ENCODE results near the gene AP5Z1.

DNA sequence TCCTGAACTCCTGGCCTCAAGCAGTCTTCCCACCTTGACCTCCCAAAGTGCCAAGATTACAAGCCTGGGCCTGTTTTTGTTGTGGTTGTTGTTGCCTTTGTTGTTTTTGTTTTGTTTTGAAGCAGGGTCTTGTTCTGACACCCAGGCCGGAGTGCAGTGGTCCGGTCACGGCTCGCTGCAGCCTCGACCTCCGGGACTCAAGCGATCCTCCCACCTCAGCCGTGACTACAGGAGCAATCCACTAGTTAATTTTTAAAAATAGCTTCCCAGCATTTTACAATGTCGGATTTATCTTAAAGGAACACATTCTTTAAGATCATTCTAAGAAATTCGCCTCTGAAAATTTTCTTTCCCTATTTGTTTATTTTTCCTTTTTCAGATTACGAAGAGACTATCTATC lies 27.7 kb upstream of the AP5Z1 start:
- TF ChIP-seq, protein P1, sequence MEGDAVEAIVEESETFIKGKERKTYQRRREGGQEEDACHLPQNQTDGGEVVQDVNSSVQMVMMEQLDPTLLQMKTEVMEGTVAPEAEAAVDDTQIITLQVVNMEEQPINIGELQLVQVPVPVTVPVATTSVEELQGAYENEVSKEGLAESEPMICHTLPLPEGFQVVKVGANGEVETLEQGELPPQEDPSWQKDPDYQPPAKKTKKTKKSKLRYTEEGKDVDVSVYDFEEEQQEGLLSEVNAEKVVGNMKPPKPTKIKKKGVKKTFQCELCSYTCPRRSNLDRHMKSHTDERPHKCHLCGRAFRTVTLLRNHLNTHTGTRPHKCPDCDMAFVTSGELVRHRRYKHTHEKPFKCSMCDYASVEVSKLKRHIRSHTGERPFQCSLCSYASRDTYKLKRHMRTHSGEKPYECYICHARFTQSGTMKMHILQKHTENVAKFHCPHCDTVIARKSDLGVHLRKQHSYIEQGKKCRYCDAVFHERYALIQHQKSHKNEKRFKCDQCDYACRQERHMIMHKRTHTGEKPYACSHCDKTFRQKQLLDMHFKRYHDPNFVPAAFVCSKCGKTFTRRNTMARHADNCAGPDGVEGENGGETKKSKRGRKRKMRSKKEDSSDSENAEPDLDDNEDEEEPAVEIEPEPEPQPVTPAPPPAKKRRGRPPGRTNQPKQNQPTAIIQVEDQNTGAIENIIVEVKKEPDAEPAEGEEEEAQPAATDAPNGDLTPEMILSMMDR (conservative IDR thresholded peaks at IDR 0.05 in 1 of 2, IDR thresholded peaks at IDR 0.05 in 1 of 2; ENCODE audit: low read depth in 1 of 2, low read length in 2 of 2) = no peak
- no peak for TF ChIP-seq EZH2 (IDR thresholded peaks at IDR 0.05; ENCODE audit: low read length, missing control alignments)
